Common myeloid progenitor, CD34-positive (primary cell): Measurements from ENCODE around the gene RAB11FIP5.
"Not testable (repeated sequence)": the region's sequence is repeated elsewhere in the genome, so short reads cannot be mapped to it uniquely, and the experiment has no call there.

Source experiments
- CTCF ChIA-PET: fragments of 350-600 bp; sonication (Branson Sonifier 250); formaldehyde crosslinking; loops from one replicate; lab custom pipeline; 2021; ENCODE audit warnings: antibody characterized with exemption; lab: Charles Lee
- POLR2A ChIA-PET: fragments of 350-600 bp; sonication (Branson Sonifier 250); formaldehyde crosslinking; loops from one replicate; lab custom pipeline; 2021; ENCODE audit warnings: antibody characterized with exemption; lab: Charles Lee
- DNase-seq, 3 donors: peaks; one replicate each; pipeline versions ENCODE4 v3.0.0 to v3.0.0-alpha.2; 2013
- H3K27ac ChIP-seq, 2 experiments: 1 replicate in 1 of 2; 2 replicates in 1 of 2; pipeline ENCODE4 v1.7.0; 2013; ENCODE audit warnings: inconsistent platforms in 2 of 2, low read length in 2 of 2, mild to moderate bottlenecking in 2 of 2, low read depth in 1 of 2, moderate library complexity in 1 of 2; ENCODE audit not compliant: severe bottlenecking in 2 of 2, insufficient read depth in 1 of 2, poor library complexity in 1 of 2
- H3K27me3 ChIP-seq, 5 experiments: replicated peaks in 2 of 5; 1 replicate in 3 of 5; 2 replicates in 2 of 5; pipeline versions ENCODE4 v1.6.1 to v1.7.0; 2013; ENCODE audit warnings: low read length in 4 of 5, mild to moderate bottlenecking in 2 of 5, moderate library complexity in 2 of 5, inconsistent platforms in 1 of 5; ENCODE audit not compliant: insufficient read depth in 5 of 5, control insufficient read depth in 4 of 5
- H3K36me3 ChIP-seq, 4 experiments: 1 replicate in 2 of 4; 2 replicates in 2 of 4; pipeline versions ENCODE4 v1.6.1 to v1.7.0; 2013; ENCODE audit warnings: low read length in 3 of 4, control low read depth in 1 of 4, mild to moderate bottlenecking in 1 of 4; ENCODE audit not compliant: control insufficient read depth in 4 of 4, insufficient read depth in 4 of 4
- H3K4me1 ChIP-seq, 4 experiments: 1 replicate in 3 of 4; 2 replicates in 1 of 4; pipeline versions ENCODE4 v1.6.1 to v1.7.1; 2013; ENCODE audit warnings: low read length in 3 of 4, mild to moderate bottlenecking in 3 of 4, control low read depth in 1 of 4, inconsistent platforms in 1 of 4, moderate library complexity in 1 of 4; ENCODE audit not compliant: control insufficient read depth in 4 of 4, insufficient read depth in 4 of 4; ENCODE audit errors: control extremely low read depth in 1 of 4
- H3K4me3 ChIP-seq, 7 experiments: 1 replicate in 4 of 7; 2 replicates in 3 of 7; pipeline versions ENCODE4 v1.5.1 to v1.7.0; 2013; ENCODE audit warnings: mild to moderate bottlenecking in 7 of 7, low read length in 6 of 7, moderate library complexity in 6 of 7, inconsistent platforms in 2 of 7, low read depth in 2 of 7, control low read depth in 1 of 7; ENCODE audit not compliant: insufficient read depth in 4 of 7, control insufficient read depth in 1 of 7; ENCODE audit errors: extremely low read depth in 1 of 7
- H3K9me3 ChIP-seq, 5 experiments: 1 replicate in 4 of 5; 2 replicates in 1 of 5; pipeline versions ENCODE4 v1.6.1 to v1.7.1; 2013; ENCODE audit warnings: low read length in 4 of 5, mild to moderate bottlenecking in 2 of 5, inconsistent platforms in 1 of 5, low read depth in 1 of 5, moderate library complexity in 1 of 5; ENCODE audit not compliant: control insufficient read depth in 4 of 5, insufficient read depth in 2 of 5; ENCODE audit errors: control extremely low read depth in 1 of 5
- WGBS: methylation state at CpG from one replicate; pipeline ENCODE4 v1.1.5; 2013; ENCODE audit not compliant: insufficient coverage; 5-methylcytosine and 5-hydroxymethylcytosine counted together

The RAB11FIP5 gene

GRCh38 chr2:73095910-73096309 lies 16.8 kb downstream of the RAB11FIP5 start:
- Histone ChIP-seq H3K27ac (no peak overlapping the region), H3K36me3 (no peaks in the 10 kb centered on the region), H3K4me1 (peaks cover 0 to 13% (median 10%) of the 10 kb centered on the region in 4 experiments), H3K4me3 (no peak overlapping the region), H3K27me3 (peaks cover 0 to 4% (median 0%) of the 10 kb centered on the region in 5 experiments), H3K9me3 (no peaks in the 10 kb centered on the region)
- WGBS: 100% methylated on average over 1 of the region's 3 CpGs
- DNase-seq: no peak
- CTCF ChIA-PET: interaction anchor here (0.9 to 3.3 kb wide), 4 partner anchors 10 to 82 kb away, joined by 3 to 28 read pairs (median 4); no protein-coding TSS in a partner anchor
- POLR2A ChIA-PET: no interaction called here

DNA sequence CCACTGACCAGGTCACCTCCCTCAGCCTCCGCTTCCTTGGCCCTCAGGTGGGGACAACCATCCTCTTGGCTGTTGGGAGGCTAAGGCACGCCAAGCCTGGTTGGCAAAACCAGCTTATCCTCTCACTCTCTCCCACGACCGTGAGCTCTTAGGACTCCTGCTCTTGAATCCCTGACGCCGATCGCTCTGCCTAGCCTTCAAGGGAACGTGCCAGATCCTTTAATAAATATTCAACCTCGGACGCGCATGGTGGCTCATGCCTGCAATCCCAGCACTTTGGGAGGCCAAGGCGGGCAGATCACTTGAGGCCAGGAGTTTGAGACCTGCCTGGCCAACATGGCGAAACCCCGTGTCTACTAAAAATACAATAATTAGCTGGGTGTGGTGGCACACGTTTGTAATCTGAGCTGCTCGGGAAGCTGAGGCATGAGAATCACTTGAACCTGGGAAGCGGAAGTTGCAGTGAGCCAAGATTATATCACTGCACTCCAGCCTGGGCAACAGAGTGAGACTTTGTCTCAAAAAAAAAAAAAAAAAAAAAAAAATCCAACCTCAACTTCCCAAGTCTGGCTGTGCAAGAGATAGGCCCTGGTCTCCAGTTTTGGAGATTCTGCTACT lies 19.0 kb downstream of the RAB11FIP5 start:
- CTCF ChIA-PET: interaction anchor here (1.6 to 3.0 kb wide), 2 partner anchors 63 to 84 kb away, joined by 6 to 11 read pairs; no protein-coding TSS in a partner anchor
- 96% methylated on average over 15 of the region's 17 CpGs for WGBS

DNA sequence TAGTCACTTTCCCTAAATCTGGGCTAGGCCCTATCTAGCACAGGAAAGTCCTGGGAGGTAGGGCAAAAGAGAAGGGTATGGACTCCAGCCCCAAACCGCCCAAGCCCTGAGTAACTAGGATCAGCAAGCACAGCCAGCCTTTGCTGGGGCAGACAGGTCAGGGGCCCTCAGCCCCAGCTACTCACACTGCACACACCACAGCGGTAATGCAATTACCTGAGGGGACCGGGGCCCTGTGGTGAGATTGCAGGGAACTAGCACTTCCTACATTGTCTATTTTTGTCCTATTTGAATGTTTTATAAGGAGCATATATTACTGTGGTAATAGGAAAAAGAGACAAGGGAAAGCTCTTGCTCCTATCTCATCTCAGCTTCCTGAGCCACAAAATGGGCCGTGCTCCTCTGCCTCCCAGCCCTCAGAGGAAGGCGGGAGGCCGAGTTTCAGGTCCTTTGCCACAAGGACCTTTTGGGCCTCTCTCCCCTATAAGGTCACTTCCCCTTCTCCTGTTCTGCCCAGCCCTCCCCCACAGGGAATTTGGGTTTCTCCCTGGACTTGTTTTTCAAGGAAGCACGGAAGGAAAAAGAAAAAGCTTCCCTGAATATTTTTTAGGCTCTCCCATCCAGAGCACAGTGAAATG lies 20.5 kb downstream of the RAB11FIP5 start:
- Histone ChIP-seq H3K36me3 (peaks cover 0 to 2% (median 0%) of the 10 kb centered on the region in 4 experiments), H3K9me3 (no peaks in the 10 kb centered on the region), H3K27me3 (peaks cover 0 to under 1% (median 0%) of the 10 kb centered on the region in 5 experiments), H3K4me3 (no peak overlapping the region), H3K4me1 (peaks cover 0 to 13% (median 10%) of the 10 kb centered on the region in 4 experiments), H3K27ac (no peak overlapping the region)
- DNase-seq: no peak
- CTCF ChIA-PET: interaction anchor here (0.8 to 3.0 kb wide), 2 partner anchors 19 to 64 kb away, joined by 3 to 11 read pairs; no protein-coding TSS in a partner anchor
- 71% methylated on average over 2 of the region's 7 CpGs for WGBS
- POLR2A ChIA-PET: interaction anchor here (0.5 kb wide), 1 partner anchor 96 kb away, joined by 3 read pairs; no protein-coding TSS in a partner anchor

More for the DNA sequence above, 19.0 kb downstream of the RAB11FIP5 start:
- H3K4me1 ChIP-seq: peaks cover 0 to 13% (median 10%) of the 10 kb centered on the region in 4 experiments
- H3K36me3 ChIP-seq, H3K4me3 ChIP-seq, H3K9me3 ChIP-seq, POLR2A ChIA-PET, DNase-seq, H3K27ac ChIP-seq, H3K27me3 ChIP-seq: not testable (repeated sequence)

- 97% methylated on average over 10 of the region's 11 CpGs for WGBS
- no peak for DNase-seq
- Histone ChIP-seq H3K27ac (no peak overlapping the region), H3K4me3 (no peak overlapping the region), H3K4me1 (peaks cover 0 to 13% (median 10%) of the 10 kb centered on the region in 4 experiments), H3K27me3 (no peaks in the 10 kb centered on the region), H3K36me3 (peaks cover 0 to 2% (median 0%) of the 10 kb centered on the region in 4 experiments), H3K9me3 (no peaks in the 10 kb centered on the region)
- ChIA-PET POLR2A (no interaction called here), CTCF (interaction anchor here (1.0 to 3.0 kb wide), 2 partner anchors 65 to 86 kb away, joined by 3 to 11 read pairs; no protein-coding TSS in a partner anchor)
Observed at GRCh38 chr2:73091696-73092095, 21.1 kb downstream of the RAB11FIP5 start.

DNA sequence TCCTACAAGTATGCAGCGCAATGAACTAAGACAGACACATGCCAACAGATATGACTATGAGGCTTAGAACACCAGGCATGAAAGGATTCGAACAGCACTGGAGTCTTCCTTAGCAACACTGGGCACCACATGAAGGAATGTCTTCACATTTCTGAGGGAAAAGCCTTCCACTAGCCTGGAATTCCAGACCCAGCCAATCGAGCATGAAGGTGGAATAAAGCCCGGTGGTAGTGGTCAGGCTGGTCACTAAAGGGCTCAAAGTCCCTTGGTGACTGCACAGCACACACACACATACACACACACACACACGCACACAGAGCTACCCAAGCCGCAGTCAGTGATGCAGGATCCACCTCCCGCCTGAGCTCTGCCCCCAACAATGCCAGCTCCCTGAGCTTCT lies 21.6 kb downstream of the RAB11FIP5 start:
- no peak for DNase-seq
- 100% methylated on average over 2 of the region's 7 CpGs for WGBS

GRCh38 chr2:73089270-73090030 lies 23.3 kb downstream of the RAB11FIP5 start:
- ChIA-PET CTCF (interaction anchor here (0.9 to 8.6 kb wide), 7 partner anchors 10 to 123 kb away, joined by 3 to 78 read pairs (median 4); no protein-coding TSS in a partner anchor), POLR2A (no interaction called here)
- DNase-seq: no peak
- Histone ChIP-seq H3K4me1 (peaks cover 0 to 23% (median 19%) of the 10 kb centered on the region in 4 experiments), H3K9me3 (no peaks in the 10 kb centered on the region), H3K4me3 (no peak overlapping the region), H3K27ac (no peak overlapping the region), H3K36me3 (peaks cover 0 to 2% (median 0%) of the 10 kb centered on the region in 4 experiments), H3K27me3 (no peaks in the 10 kb centered on the region)
- 90% methylated on average over 4 of the region's 11 CpGs for WGBS

More for the DNA sequence above, 21.6 kb downstream of the RAB11FIP5 start:
- no peaks in the 10 kb centered on the region for H3K27me3 ChIP-seq
- no peaks in the 10 kb centered on the region for H3K9me3 ChIP-seq
- POLR2A ChIA-PET: no interaction called here
- CTCF ChIA-PET: interaction anchor here (1.0 to 3.0 kb wide), 2 partner anchors 65 to 86 kb away, joined by 3 to 11 read pairs; no protein-coding TSS in a partner anchor
- H3K27ac ChIP-seq: no peak overlapping the region
- H3K4me3 ChIP-seq: no peak overlapping the region
- H3K4me1 ChIP-seq: peaks cover 0 to 13% (median 10%) of the 10 kb centered on the region in 4 experiments
- peaks cover 0 to 2% (median 0%) of the 10 kb centered on the region in 4 experiments for H3K36me3 ChIP-seq
